GM10847 (cell line): ENCODE results near the gene SLC7A7.

Experiments
- POLR2A ChIP-seq: IDR thresholded peaks from 2 replicates; pipeline ENCODE4 v1.6.1; 2011; ENCODE audit not compliant: insufficient read length; ENCODE audit errors: extremely low read depth

Gene SLC7A7

DNA sequence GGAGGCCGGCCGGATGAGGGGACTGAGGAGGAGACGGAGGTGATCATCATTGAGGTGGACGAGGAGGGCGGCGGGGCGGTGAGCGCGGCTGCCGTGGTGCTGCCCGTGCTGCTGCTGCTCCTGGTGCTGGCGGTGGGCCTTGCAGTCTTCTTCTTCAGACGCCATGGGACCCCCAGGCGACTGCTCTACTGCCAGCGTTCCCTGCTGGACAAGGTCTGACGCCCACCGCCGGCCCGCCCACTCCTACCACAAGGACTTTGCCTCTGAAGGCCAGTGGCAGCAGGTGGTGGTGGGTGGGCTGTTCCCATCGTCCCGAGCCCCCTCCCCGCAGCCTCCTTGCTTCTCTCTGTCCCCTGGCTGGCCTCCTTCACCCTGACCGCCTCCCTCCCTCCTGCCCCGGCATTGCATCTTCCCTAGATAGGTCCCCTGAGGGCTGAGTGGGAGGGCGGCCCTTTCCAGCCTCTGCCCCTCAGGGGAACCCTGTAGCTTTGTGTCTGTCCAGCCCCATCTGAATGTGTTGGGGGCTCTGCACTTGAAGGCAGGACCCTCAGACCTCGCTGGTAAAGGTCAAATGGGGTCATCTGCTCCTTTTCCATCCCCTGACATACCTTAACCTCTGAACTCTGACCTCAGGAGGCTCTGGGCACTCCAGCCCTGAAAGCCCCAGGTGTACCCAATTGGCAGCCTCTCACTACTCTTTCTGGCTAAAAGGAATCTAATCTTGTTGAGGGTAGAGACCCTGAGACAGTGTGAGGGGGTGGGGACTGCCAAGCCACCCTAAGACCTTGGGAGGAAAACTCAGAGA is 30.8 kb upstream of the SLC7A7 start:
- no peak for TF ChIP-seq POLR2A

DNA sequence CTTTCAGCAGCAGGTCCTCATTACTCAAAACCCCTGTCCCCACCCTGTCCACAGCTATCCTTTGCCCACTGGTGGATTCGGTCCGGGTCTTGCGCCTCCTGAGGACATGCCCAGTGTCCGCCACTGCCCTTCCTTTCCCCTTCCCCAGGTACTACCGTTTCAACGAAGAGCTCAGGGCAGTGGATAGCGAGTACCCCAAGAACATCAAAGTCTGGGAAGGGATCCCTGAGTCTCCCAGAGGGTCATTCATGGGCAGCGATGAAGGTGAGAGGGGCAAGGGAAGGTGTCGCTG is 29.8 kb upstream of the SLC7A7 start:
- TF ChIP-seq POLR2A = no peak

DNA sequence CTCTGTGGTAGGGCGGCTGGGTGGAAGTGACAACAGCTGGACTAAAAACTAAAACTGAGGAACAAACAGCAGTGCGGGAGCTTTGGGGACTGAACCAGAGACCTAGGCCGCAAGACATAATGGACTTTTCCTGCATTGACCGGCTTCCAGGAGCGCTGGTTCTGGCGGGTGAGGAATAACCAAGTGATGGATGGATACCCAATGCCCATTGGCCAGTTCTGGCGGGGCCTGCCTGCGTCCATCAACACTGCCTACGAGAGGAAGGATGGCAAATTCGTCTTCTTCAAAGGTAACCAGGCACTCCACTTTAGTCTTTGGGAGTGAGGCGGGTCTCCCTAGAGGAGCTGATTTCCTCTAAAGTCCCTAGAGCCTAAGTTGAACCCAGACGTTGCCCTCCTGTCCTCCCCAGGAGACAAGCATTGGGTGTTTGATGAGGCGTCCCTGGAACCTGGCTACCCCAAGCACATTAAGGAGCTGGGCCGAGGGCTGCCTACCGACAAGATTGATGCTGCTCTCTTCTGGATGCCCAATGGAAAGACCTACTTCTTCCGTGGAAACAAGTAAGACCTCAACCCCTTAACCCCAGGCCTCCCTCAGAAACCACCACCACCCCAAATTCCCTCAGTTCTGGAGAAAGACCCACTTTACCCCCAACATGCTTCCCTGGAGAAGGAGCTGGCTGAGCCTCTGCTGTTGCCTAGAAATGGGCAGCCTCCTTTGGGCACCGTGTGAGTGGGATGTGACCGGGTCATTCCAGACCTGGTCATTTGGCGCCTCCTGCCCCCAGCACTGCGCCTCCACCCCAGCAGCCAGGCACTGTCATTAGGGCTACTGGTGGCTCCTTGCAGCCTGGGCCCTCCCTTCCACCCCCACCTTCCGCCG is 29.2 kb upstream of the SLC7A7 start:
- no peak for TF ChIP-seq POLR2A

DNA sequence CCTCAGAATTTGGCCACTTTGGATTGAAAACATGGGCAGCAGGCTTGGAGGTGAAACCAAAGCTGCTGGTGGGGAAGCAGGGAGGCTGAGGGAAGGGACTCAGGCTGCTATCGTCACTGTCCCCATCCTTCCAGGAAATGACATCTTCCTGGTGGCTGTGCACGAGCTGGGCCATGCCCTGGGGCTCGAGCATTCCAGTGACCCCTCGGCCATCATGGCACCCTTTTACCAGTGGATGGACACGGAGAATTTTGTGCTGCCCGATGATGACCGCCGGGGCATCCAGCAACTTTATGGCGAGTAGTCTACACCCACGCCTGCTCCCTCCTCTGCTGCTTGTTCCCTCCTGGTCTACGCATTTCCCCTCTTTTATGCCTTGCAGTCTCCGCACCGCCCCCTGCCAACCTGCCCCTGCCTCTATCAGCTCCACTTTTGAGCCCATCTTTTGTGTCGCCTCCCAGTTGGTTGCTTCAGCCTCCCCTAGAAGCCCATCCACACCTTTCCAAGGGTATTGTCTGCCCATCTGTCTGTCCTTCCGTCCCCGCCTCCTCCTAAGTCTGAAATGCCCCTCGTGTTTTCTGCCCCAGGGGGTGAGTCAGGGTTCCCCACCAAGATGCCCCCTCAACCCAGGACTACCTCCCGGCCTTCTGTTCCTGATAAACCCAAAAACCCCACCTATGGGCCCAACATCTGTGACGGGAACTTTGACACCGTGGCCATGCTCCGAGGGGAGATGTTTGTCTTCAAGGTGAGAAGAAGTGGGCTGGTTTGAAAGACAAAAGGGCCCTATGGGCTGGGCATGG is 28.1 kb upstream of the SLC7A7 start:
- TF ChIP-seq POLR2A = no peak

DNA sequence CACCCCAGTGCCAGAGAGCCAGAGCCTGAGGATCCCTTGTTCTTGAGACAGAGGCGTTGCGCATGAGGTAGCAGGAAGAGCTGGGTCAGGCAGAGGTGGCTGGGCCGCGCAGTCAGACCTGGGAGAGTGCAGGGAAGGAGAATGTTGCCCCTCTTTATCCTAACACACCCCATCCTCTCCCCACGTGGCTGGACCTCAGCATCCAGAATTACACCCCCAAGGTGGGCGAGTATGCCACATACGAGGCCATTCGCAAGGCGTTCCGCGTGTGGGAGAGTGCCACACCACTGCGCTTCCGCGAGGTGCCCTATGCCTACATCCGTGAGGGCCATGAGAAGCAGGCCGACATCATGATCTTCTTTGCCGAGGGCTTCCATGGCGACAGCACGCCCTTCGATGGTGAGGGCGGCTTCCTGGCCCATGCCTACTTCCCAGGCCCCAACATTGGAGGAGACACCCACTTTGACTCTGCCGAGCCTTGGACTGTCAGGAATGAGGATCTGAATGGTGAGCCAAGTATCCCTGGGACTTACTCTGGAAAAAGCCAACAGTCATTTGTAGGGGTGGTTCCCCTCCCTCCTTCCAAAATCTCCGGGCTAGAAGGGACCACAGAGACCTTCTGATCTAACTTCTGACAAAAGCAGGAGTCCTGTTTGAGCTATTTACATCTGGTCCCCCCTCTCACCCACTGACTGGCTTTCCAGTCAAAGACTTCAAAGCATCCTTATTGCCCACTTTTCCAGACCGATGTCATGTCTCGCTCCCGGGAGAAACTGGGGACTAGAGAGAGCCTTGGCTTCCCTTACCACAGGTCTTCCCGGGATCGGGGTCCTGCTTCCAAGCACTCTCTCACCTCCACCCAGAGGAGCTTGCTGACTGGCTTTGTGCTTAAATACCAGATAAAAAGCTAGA is 27.2 kb upstream of the SLC7A7 start:
- no peak for TF ChIP-seq POLR2A

DNA sequence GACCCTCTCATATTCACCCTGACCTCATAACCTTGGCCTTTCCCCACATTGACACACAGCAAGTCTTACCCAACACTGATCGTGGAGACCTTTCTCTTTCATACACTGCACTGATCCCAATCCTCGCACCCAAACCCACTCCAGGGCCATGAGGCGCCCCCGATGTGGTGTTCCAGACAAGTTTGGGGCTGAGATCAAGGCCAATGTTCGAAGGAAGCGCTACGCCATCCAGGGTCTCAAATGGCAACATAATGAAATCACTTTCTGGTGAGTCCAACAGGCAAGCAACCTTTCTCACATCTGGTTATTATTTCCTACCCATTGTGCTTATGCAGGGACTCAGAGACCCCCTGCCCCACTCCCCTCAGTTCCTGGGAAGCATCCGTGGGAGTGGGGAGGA is 26.5 kb upstream of the SLC7A7 start:
- no peak for TF ChIP-seq POLR2A

DNA sequence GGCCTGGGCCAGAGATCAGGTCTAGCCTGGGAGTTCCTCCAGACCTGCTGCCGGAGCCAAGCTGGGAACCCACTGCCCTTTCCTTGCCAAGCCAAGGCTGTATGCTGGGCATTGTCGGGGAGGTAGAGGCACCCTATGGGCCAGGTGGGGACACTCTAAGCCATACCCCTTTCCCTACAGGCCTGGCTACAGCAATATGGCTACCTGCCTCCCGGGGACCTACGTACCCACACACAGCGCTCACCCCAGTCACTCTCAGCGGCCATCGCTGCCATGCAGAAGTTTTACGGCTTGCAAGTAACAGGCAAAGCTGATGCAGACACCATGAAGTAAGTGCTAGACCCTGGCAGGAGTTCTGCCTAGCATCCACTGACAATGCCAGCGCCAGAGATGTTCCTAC is 26.1 kb upstream of the SLC7A7 start:
- TF ChIP-seq POLR2A = no peak

DNA sequence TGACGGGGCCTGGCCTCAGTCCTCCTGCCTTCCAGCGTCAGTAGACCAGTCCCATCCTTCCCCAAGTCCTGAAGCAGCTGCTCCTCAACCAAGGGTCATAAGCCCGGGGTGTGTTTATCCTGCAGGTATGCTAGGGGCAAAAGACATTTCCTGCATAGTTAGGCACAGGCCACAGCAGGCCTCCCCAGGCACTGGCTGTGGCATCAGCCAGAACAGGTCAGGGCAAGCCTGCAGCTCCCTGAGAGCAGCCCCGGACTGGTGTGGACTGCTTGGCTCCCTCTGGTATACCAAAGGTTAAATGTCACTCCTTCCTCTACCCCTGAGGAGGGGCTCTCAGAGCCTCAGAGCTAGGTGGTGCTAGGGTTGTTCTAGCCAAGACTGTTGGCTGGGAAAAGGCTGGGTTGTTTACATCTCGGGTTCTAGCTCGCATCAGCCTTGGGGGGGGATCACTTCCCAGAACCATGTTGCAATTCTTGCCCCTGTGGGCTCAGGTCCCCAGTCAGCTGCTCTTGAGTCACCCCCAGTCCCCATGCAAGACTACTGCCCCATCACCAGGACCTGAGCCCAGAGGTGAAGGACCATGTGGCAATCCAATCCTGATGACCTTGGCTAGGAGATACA is 24.0 kb upstream of the SLC7A7 start:
- no peak for TF ChIP-seq POLR2A

DNA sequence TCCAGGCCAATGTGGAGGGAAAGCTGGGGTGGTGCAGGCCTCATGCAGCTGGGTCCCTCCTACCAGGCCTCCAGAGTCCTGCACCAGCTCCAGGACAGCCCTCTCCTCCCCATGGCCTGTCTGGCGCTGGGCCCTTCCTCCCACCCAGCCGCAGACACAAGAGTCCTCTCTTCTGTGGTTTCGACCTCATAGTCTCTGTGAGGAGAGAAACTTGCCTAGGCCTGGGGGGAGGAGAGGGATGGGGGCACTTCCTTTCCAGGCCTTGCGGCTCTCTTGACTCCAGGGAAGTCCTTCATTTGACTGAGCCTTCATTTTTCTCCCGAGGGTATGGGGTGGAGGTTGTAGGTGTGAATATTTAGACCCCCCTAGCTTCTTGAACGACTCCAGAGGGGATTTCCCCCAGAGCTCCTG is 23.4 kb upstream of the SLC7A7 start:
- no peak for TF ChIP-seq POLR2A

DNA sequence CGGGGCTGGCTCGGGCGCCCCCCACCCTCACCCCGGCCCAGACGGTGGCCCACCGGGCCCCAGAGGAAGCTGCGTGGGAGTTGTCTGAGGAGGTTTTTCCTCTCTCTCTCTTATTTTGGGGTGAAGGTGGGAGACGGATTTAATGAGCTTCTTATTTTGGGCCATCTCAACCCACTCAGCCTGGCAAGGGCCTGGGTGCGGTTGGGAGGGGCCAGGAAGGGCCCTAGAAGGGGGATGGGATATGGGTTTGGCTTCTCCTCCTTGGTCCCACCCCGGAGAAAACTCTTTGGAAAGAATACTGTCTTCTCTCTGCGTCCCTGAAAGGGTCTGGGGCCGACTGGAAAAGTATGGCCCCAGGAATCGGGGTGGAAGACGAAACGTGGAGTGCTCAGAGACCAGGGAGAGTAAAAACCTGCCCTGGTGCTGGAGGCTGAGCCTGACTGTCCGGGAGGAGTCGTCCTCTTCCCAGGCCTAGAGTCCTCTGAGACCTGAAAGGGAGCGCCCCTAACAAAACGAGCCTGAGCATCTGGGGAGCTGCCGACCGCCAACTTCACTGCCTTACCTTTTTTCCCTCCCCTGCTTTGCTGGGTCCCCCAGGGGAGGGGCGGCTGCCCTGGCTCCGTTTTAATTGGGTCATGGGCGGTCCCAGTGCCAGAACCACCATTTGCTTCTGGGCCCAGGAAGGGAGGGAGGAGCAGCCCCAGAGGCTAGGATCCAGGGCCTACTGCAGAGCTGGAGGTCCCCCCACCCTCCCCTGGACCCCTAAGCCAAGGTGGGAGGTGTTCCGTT is 22.7 kb upstream of the SLC7A7 start:
- TF ChIP-seq POLR2A = no peak

DNA sequence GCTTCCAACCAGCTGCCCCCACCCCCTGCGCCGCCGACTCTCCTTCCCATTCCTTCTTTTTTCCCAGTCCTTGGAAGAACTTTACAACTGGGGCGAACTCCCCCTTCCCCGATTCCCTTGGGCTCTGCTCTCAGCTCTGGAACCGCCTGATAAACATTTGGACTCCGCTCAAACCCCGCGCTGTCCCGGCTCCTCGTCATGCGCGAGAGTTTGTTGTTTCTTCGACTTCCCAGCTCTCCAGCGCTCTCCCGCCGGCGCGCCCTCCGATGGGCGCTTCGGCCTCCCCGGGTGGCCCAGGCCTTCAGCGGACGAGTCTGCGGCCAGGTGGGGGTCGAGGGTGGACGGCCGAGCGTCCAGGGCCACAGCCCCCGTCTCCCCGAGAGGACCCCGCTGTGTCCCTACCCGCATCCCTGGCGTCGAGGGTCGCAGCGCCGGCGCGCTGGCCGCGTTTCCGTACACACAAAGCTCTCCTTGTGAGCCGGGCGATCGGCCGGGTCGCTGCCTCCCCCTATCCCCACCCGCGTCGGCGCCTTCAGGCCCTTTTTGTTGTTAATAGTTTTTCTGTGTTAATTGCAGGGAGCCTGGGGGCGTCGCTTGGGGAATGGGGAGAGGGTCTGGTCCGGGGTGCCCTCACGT is 22.0 kb upstream of the SLC7A7 start:
- no peak for TF ChIP-seq POLR2A

DNA sequence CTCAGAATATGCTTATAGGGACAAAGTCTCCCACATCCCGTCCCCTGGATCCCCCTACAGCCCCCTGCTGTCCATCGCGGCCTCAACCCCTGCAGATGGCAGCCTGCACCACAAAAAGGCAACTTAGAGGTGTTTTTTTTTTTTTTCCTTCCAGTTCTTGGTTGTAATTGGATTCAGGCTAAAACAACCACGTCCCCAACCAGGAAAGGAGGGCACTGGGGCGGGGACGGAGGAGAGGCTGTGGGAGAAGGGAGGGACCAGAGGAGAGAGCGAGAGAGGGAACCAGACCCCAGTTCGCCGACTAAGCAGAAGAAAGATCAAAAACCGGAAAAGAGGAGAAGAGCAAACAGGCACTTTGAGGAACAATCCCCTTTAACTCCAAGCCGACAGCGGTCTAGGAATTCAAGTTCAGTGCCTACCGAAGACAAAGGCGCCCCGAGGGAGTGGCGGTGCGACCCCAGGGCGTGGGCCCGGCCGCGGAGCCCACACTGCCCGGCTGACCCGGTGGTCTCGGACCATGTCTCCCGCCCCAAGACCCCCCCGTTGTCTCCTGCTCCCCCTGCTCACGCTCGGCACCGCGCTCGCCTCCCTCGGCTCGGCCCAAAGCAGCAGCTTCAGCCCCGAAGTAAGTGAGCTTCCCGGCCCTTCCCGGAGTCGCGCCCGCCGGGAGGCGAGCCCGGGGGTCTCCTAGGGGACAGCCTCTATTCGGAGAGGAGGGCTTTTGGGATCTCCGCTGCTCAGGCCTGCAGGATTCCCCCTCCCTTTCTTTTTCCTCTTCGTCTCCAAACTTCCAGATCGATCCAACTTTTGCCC is 21.3 kb upstream of the SLC7A7 start, which contains the start of gene MMP14:
Gene MMP14 (plus strand): TSS at position 285 of the 813 bp plus-strand sequence. CDS start 233 bp downstream, at position 518.
- no peak for TF ChIP-seq POLR2A
